Measurements from ENCODE around the gene SFMBT2. TPM values are rescaled to one million over a fixed set of nuclear protein-coding genes. Genes with fewer than 3 reads are reported as not detected.
A peak's percentile ranks its signal among the peaks of the same experiment; 100 is the strongest.

SFMBT2 gene
- total RNA-seq, 1 experiment from 2014 or later, result 14.3 TPM

DNA sequence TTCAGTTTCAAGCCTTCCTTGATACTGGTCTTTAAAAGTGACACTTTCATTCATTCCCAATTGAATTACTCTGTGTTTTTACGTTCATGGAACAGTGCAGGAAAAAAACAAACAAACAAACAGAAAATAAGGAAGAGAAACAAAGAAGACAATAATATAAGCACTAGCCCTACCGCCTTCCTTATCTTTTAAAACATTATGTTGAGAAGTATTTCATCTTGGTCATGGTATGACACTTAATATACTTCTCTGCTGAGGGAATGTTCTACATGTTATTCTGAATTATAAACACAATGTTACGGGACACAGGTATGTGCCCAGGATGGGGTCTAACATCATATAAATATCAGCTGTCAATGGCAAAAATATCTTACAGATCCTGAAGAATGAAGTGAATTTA is 176.7 kb downstream of the SFMBT2 start:
- DNase-seq (ENCODE audit: low spot score) (no peak), ATAC-seq (no peak)
- Mint-ChIP-seq H3K36me3 (no peaks in the 10 kb centered on the region; the same call in 1 of the 2 replicates), H3K27ac (peak overlapping the region; percentile 71; the same call in 1 of the 2 replicates), H3K9me3 (peaks cover 5% of the 10 kb centered on the region; the same call in 1 of the 2 replicates), H3K4me3 (no peak overlapping the region), H3K4me1 (peaks cover 10% of the 10 kb centered on the region), H3K27me3 (ENCODE audit: low read depth) (no peaks in the 10 kb centered on the region)
- no peak for TF ChIP-seq CTCF (IDR thresholded peaks at IDR 0.05)
- no peak for TF ChIP-seq ZNF396 (CRISPR knock-in tag; IDR thresholded peaks at IDR 0.05; ENCODE audit: borderline replicate concordance)
- TF ChIP-seq ZNF416 (CRISPR knock-in tag; IDR thresholded peaks at IDR 0.05), result no peak
- no peak for TF ChIP-seq ZNF121 (CRISPR knock-in tag; IDR thresholded peaks at IDR 0.05)
- TF ChIP-seq, protein P1, sequence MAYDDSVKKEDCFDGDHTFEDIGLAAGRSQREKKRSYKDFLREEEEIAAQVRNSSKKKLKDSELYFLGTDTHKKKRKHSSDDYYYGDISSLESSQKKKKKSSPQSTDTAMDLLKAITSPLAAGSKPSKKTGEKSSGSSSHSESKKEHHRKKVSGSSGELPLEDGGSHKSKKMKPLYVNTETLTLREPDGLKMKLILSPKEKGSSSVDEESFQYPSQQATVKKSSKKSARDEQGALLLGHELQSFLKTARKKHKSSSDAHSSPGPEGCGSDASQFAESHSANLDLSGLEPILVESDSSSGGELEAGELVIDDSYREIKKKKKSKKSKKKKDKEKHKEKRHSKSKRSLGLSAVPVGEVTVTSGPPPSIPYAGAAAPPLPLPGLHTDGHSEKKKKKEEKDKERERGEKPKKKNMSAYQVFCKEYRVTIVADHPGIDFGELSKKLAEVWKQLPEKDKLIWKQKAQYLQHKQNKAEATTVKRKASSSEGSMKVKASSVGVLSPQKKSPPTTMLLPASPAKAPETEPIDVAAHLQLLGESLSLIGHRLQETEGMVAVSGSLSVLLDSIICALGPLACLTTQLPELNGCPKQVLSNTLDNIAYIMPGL (CRISPR knock-in tag; IDR thresholded peaks at IDR 0.05), result no peak
- no peak for TF ChIP-seq ATF2 (CRISPR knock-in tag; IDR thresholded peaks at IDR 0.05; ENCODE audit: borderline replicate concordance, low read depth)
- TF ChIP-seq TEAD1 (CRISPR knock-in tag; IDR thresholded peaks at IDR 0.05), result no peak
- TF ChIP-seq TP53 (CRISPR knock-in tag; IDR thresholded peaks at IDR 0.05), result no peak
- TF ChIP-seq NFE2L1 (CRISPR knock-in tag; IDR thresholded peaks at IDR 0.05), result no peak
- no peak for TF ChIP-seq CBFB (CRISPR knock-in tag; IDR thresholded peaks at IDR 0.05; ENCODE audit: low read depth)
- ChIA-PET CTCF (no interaction called here), POLR2A (no interaction called here)

DNA sequence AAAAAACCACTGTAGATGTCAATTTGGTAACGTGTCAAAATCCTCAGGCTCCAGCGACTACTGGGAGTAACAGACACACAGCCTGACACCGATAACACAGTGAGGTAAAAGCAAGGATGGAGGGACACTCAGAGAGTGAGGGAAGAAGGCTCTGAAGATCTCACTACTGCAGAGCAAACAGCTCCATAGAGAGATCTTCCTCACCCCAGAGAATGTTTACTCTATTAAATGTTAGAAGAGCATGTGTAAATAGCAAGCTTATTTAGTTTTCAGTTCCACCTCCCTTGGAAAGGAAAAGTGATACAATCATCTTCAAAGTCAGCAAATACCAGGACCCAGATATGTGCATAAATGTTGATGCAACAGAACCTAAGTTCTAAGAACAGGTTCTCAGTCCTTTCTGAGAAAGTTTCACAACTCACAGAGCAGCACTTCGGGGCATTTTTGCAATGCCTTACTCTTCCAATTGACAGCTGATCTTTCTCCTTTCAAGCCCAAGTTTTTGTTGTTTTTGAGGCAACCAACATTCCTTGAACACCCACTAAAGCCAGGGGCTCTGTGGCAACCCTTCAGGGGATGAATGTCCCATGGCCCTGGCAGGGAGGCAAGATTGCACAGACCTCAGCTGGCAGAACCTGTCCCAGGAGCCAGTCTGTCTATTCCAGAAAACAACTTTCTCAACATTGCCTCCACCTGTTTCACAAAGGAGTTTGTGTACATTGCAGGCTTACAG is 177.4 kb downstream of the SFMBT2 start:
- DNase-seq (ENCODE audit: low spot score) (no peak), ATAC-seq (no peak)
- Mint-ChIP-seq H3K27ac (no peak overlapping the region), H3K27me3 (ENCODE audit: low read depth) (no peaks in the 10 kb centered on the region), H3K36me3 (no peaks in the 10 kb centered on the region; the same call in 1 of the 2 replicates), H3K4me1 (peaks cover 12% of the 10 kb centered on the region), H3K9me3 (peaks cover 5% of the 10 kb centered on the region; the same call in 1 of the 2 replicates), H3K4me3 (no peak overlapping the region)
- ChIA-PET CTCF (no interaction called here), POLR2A (no interaction called here)
- TF ChIP-seq RORB (CRISPR knock-in tag; IDR thresholded peaks at IDR 0.05), result no peak
- no peak for TF ChIP-seq PRRX2 (CRISPR knock-in tag; IDR thresholded peaks at IDR 0.05)
- no peak for TF ChIP-seq ZNF671 (CRISPR knock-in tag; IDR thresholded peaks at IDR 0.05)
- TF ChIP-seq, protein P2, sequence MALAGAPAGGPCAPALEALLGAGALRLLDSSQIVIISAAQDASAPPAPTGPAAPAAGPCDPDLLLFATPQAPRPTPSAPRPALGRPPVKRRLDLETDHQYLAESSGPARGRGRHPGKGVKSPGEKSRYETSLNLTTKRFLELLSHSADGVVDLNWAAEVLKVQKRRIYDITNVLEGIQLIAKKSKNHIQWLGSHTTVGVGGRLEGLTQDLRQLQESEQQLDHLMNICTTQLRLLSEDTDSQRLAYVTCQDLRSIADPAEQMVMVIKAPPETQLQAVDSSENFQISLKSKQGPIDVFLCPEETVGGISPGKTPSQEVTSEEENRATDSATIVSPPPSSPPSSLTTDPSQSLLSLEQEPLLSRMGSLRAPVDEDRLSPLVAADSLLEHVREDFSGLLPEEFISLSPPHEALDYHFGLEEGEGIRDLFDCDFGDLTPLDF (CRISPR knock-in tag; IDR thresholded peaks at IDR 0.05), result no peak
- TF ChIP-seq CREM (CRISPR knock-in tag; IDR thresholded peaks at IDR 0.05), result no peak
- no peak for TF ChIP-seq ZNF219 (CRISPR knock-in tag; IDR thresholded peaks at IDR 0.05; ENCODE audit: borderline replicate concordance)
- TF ChIP-seq, protein P3, sequence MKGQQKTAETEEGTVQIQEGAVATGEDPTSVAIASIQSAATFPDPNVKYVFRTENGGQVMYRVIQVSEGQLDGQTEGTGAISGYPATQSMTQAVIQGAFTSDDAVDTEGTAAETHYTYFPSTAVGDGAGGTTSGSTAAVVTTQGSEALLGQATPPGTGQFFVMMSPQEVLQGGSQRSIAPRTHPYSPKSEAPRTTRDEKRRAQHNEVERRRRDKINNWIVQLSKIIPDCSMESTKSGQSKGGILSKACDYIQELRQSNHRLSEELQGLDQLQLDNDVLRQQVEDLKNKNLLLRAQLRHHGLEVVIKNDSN (CRISPR knock-in tag; IDR thresholded peaks at IDR 0.05), result no peak
- no peak for TF ChIP-seq MYBL2 (CRISPR knock-in tag; IDR thresholded peaks at IDR 0.05)
- no peak for TF ChIP-seq ZNF138 (CRISPR knock-in tag; conservative IDR thresholded peaks at IDR 0.05)
